ENCODE results near the gene SLC16A13.

GRCh38 chr17:7078711-7079110 is 42.9 kb downstream of the SLC16A13 start:
- no peak for TF ChIP-seq POLR2A (IDR thresholded peaks at IDR 0.05; ENCODE audit: low read depth, low read length)
- TF ChIP-seq POLR2AphosphoS5 (IDR thresholded peaks at IDR 0.05; ENCODE audit: low read depth, low read length) = no peak
- no peak for TF ChIP-seq TAF1 (IDR thresholded peaks at IDR 0.05; ENCODE audit: low read depth, low read length)
- TF ChIP-seq SPI1 (IDR thresholded peaks at IDR 0.05; ENCODE audit: low read depth, low read length) = no peak
- no peak for TF ChIP-seq PAX5 (IDR thresholded peaks at IDR 0.05; ENCODE audit: insufficient read depth, low read length, severe bottlenecking)

Data from GM12891 (cell line).